Measurements from ENCODE around the gene WDR88.
"Not testable (repeated sequence)": the region's sequence is repeated elsewhere in the genome, so short reads cannot be mapped to it uniquely, and the experiment has no call there.

The WDR88 gene

DNA sequence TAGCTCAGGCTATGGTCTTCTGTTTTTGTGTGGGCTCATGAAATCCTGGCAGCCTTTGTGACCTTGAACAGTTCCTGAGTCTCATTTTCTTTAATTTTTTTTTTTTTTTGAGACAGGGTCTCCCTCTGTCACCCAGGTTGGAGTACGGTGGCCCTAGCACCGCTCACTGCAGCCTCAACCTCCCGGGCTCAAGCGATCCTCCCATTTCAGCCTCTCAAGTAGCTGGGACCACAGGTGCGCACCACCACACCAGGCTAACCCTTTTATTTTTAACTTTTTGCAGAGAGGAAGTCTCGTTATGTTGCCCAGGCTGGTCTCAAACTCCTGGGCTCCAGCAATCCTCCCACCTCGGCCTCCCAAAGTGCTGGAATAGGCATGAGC is 77.9 kb downstream of the WDR88 start:
- WGBS (ENCODE audit: extremely low coverage, insufficient coverage, low lambda C conversion rate), result no CpG with 5 or more reads among the region's 7 CpGs
- not testable (repeated sequence) for H3K79me1 ChIP-seq (ENCODE audit: low read length); H2AK5ac ChIP-seq (ENCODE audit: low read length); H2BK5ac ChIP-seq (ENCODE audit: low read length); H3K27ac ChIP-seq (ENCODE audit: low read depth, low read length); H2BK120ac ChIP-seq (ENCODE audit: low read depth, low read length); H3K56ac ChIP-seq (ENCODE audit: low read length); H4K8ac ChIP-seq (ENCODE audit: low read depth, low read length); H3K4me2 ChIP-seq (ENCODE audit: low read length); H3K23ac ChIP-seq (ENCODE audit: low read length); H4K5ac ChIP-seq (ENCODE audit: low read length); H3K36me3 ChIP-seq (ENCODE audit: control insufficient read depth, insufficient read depth, low read length); H3K79me2 ChIP-seq (ENCODE audit: control insufficient read depth, insufficient read depth, low read length); H3K9ac ChIP-seq (ENCODE audit: low read length); H3K18ac ChIP-seq (ENCODE audit: low read length); H3K4me1 ChIP-seq (ENCODE audit: control insufficient read depth, low read depth, low read length); H3K4ac ChIP-seq (ENCODE audit: low read depth, low read length); H2BK15ac ChIP-seq (replicated peaks; ENCODE audit: low read depth); DNase-seq; H3K4me3 ChIP-seq (ENCODE audit: low read length); H3K27me3 ChIP-seq (ENCODE audit: insufficient read depth, low read length, poor library complexity)

DNA sequence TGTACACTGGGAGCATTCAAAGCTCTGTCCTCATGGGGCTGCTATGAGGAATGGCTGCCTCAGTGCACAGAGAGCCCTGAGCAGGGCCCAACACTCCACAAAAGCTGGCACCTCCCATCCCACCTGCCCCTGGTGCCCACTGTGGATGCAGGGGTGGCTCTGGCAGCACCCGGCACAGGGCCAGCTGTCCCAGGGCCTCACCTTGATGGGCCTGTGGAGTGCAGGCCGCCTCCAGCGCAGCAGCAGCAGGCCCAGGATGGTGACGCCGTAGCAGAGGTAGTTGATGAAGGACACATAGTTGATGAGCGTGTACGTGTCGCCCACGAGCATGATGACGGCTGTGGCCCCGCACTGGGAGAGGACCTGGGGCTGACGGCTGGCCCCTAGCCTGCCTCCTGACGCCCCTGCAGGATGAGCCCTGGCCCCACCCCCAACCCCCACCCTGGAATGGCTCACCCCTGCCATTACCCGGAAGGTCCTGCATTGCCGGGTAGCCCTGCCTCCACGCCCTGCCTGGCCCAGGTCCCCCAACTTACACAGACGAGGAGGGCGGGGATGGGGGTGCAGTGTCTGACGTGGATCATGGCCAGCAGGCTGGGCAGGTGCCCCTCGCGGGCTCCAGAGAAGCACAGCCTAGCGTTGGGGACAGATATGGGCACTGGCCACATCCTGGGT is 78.5 kb downstream of the WDR88 start:
- H3K23ac ChIP-seq (ENCODE audit: low read length), result no peak overlapping the region
- H3K9ac ChIP-seq (ENCODE audit: low read length), result no peak overlapping the region
- H3K79me1 ChIP-seq (ENCODE audit: low read length), result no peaks in the 10 kb centered on the region
- no peak overlapping the region for H3K18ac ChIP-seq (ENCODE audit: low read length)
- H3K27me3 ChIP-seq (ENCODE audit: insufficient read depth, low read length, poor library complexity), result no peaks in the 10 kb centered on the region
- no peaks in the 10 kb centered on the region for H3K79me2 ChIP-seq (ENCODE audit: control insufficient read depth, insufficient read depth, low read length)
- no peak for DNase-seq
- H3K56ac ChIP-seq (ENCODE audit: low read length), result no peak overlapping the region
- no peak overlapping the region for H2BK15ac ChIP-seq (replicated peaks; ENCODE audit: low read depth)
- H3K4me2 ChIP-seq (ENCODE audit: low read length), result no peak overlapping the region
- no peak overlapping the region for H2AK5ac ChIP-seq (ENCODE audit: low read length)
- no peak overlapping the region for H3K4me3 ChIP-seq (ENCODE audit: low read length)
- no peak overlapping the region for H2BK120ac ChIP-seq (ENCODE audit: low read depth, low read length)
- H3K4ac ChIP-seq (ENCODE audit: low read depth, low read length), result no peak overlapping the region
- H3K27ac ChIP-seq (ENCODE audit: low read depth, low read length), result no peak overlapping the region
- WGBS (ENCODE audit: extremely low coverage, insufficient coverage, low lambda C conversion rate), result no CpG with 5 or more reads among the region's 22 CpGs
- no peak overlapping the region for H4K8ac ChIP-seq (ENCODE audit: low read depth, low read length)
- H2BK5ac ChIP-seq (ENCODE audit: low read length), result no peak overlapping the region
- peaks cover 2% of the 10 kb centered on the region for H3K36me3 ChIP-seq (ENCODE audit: control insufficient read depth, insufficient read depth, low read length)
- no peaks in the 10 kb centered on the region for H3K4me1 ChIP-seq (ENCODE audit: control insufficient read depth, low read depth, low read length)
- H4K5ac ChIP-seq (ENCODE audit: low read length), result no peak overlapping the region

DNA sequence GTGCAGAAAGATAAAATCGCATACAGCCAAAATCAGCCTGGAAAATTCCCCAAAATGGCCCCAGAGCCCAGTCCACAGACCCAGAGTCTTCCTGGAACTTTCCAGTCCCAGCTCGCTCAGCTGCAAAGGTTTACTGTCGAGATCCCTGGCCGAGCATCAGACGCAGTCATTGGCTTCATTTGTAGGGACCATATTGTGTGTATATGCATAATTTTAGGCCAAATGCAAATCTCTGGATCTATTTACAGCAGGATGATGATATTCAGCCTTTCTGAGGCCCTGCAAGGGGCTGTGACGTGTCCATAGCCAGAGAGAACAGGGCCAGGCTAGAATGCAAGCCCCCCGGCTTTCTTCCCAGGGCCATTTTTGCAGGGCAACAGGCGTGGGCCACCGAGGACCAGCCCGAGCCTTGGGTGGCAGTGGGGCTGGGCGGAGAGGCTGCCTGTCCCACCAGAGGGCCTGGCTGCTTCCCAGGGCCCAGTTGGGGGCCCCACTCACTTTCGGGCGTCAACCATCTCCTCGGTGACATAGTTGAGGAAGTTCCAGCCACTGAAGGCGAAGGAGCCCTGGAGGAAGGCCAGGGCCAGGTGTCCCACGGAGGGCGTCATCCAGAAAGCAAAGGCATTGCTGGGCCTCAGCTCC is 80.0 kb downstream of the WDR88 start:
- no peak overlapping the region for H2AK5ac ChIP-seq (ENCODE audit: low read length)
- no peak overlapping the region for H2BK15ac ChIP-seq (replicated peaks; ENCODE audit: low read depth)
- H3K27me3 ChIP-seq (ENCODE audit: insufficient read depth, low read length, poor library complexity), result no peaks in the 10 kb centered on the region
- no peak overlapping the region for H3K27ac ChIP-seq (ENCODE audit: low read depth, low read length)
- H3K18ac ChIP-seq (ENCODE audit: low read length), result no peak overlapping the region
- H3K9ac ChIP-seq (ENCODE audit: low read length), result no peak overlapping the region
- no peak overlapping the region for H3K4me2 ChIP-seq (ENCODE audit: low read length)
- H3K4ac ChIP-seq (ENCODE audit: low read depth, low read length), result no peak overlapping the region
- no peak overlapping the region for H3K23ac ChIP-seq (ENCODE audit: low read length)
- DNase-seq, result no peak
- no peaks in the 10 kb centered on the region for H3K4me1 ChIP-seq (ENCODE audit: control insufficient read depth, low read depth, low read length)
- H2BK5ac ChIP-seq (ENCODE audit: low read length), result no peak overlapping the region
- H3K79me1 ChIP-seq (ENCODE audit: low read length), result no peaks in the 10 kb centered on the region
- H3K79me2 ChIP-seq (ENCODE audit: control insufficient read depth, insufficient read depth, low read length), result no peaks in the 10 kb centered on the region
- no peak overlapping the region for H4K5ac ChIP-seq (ENCODE audit: low read length)
- no peak overlapping the region for H2BK120ac ChIP-seq (ENCODE audit: low read depth, low read length)
- H3K4me3 ChIP-seq (ENCODE audit: low read length), result no peak overlapping the region
- no peak overlapping the region for H3K56ac ChIP-seq (ENCODE audit: low read length)
- no peaks in the 10 kb centered on the region for H3K36me3 ChIP-seq (ENCODE audit: control insufficient read depth, insufficient read depth, low read length)
- no peak overlapping the region for H4K8ac ChIP-seq (ENCODE audit: low read depth, low read length)
- WGBS (ENCODE audit: extremely low coverage, insufficient coverage, low lambda C conversion rate), result no CpG with 5 or more reads among the region's 17 CpGs

GRCh38 chr19:33212436-33213172 is 80.7 kb downstream of the WDR88 start:
- Histone ChIP-seq H2BK5ac (ENCODE audit: low read length) (no peak overlapping the region), H3K4me1 (ENCODE audit: control insufficient read depth, low read depth, low read length) (no peaks in the 10 kb centered on the region), H3K27me3 (ENCODE audit: insufficient read depth, low read length, poor library complexity) (no peaks in the 10 kb centered on the region), H3K23ac (ENCODE audit: low read length) (no peak overlapping the region), H2AK5ac (ENCODE audit: low read length) (no peak overlapping the region), H3K4me2 (ENCODE audit: low read length) (no peak overlapping the region), H3K4me3 (ENCODE audit: low read length) (no peak overlapping the region), H3K79me2 (ENCODE audit: control insufficient read depth, insufficient read depth, low read length) (no peaks in the 10 kb centered on the region), H3K27ac (ENCODE audit: low read depth, low read length) (no peak overlapping the region), H3K18ac (ENCODE audit: low read length) (no peak overlapping the region), H3K4ac (ENCODE audit: low read depth, low read length) (no peak overlapping the region), H3K56ac (ENCODE audit: low read length) (no peak overlapping the region), H4K8ac (ENCODE audit: low read depth, low read length) (no peak overlapping the region), H3K36me3 (ENCODE audit: control insufficient read depth, insufficient read depth, low read length) (no peaks in the 10 kb centered on the region), H4K5ac (ENCODE audit: low read length) (no peak overlapping the region), H2BK15ac (replicated peaks; ENCODE audit: low read depth) (no peak overlapping the region), H2BK120ac (ENCODE audit: low read depth, low read length) (no peak overlapping the region), H3K79me1 (ENCODE audit: low read length) (no peaks in the 10 kb centered on the region), H3K9ac (ENCODE audit: low read length) (no peak overlapping the region)
- DNase-seq, result no peak
- no CpG with 5 or more reads among the region's 30 CpGs for WGBS (ENCODE audit: extremely low coverage, insufficient coverage, low lambda C conversion rate)

DNA sequence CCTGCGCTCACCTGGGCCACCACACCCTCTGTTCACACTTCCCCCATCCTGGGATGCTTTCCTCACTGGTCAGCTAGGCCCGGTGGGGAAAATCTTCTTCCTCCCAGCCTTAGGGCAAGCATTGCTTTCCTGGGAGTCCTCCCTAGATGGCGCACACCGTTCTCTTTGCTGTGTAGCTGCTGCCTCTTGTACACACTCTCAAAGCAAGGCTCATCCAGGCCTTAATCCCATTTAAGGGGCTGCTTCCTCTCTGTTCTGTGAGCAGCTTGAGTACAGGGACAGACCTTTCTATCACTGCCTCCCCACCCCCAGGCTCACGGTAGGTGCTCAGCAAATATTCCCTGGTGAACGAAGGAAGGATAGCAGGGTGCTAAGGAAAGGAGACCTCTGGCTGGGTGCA is 82.7 kb downstream of the WDR88 start:
- H2BK120ac ChIP-seq (ENCODE audit: low read depth, low read length), result no peak overlapping the region
- H3K79me2 ChIP-seq (ENCODE audit: control insufficient read depth, insufficient read depth, low read length), result no peaks in the 10 kb centered on the region
- H3K4me3 ChIP-seq (ENCODE audit: low read length), result no peak overlapping the region
- H3K4me2 ChIP-seq (ENCODE audit: low read length), result no peak overlapping the region
- no peak overlapping the region for H3K23ac ChIP-seq (ENCODE audit: low read length)
- H2BK5ac ChIP-seq (ENCODE audit: low read length), result no peak overlapping the region
- no peak overlapping the region for H2BK15ac ChIP-seq (replicated peaks; ENCODE audit: low read depth)
- no peak overlapping the region for H3K4ac ChIP-seq (ENCODE audit: low read depth, low read length)
- no peaks in the 10 kb centered on the region for H3K79me1 ChIP-seq (ENCODE audit: low read length)
- H3K9ac ChIP-seq (ENCODE audit: low read length), result no peak overlapping the region
- no peaks in the 10 kb centered on the region for H3K4me1 ChIP-seq (ENCODE audit: control insufficient read depth, low read depth, low read length)
- no peak overlapping the region for H4K5ac ChIP-seq (ENCODE audit: low read length)
- no peak overlapping the region for H3K56ac ChIP-seq (ENCODE audit: low read length)
- no peak overlapping the region for H3K27ac ChIP-seq (ENCODE audit: low read depth, low read length)
- no peaks in the 10 kb centered on the region for H3K27me3 ChIP-seq (ENCODE audit: insufficient read depth, low read length, poor library complexity)
- no peak overlapping the region for H2AK5ac ChIP-seq (ENCODE audit: low read length)
- peak; percentile 66 for DNase-seq
- H3K18ac ChIP-seq (ENCODE audit: low read length), result no peak overlapping the region
- WGBS (ENCODE audit: extremely low coverage, insufficient coverage, low lambda C conversion rate), result no CpG with 5 or more reads among the region's 6 CpGs
- no peaks in the 10 kb centered on the region for H3K36me3 ChIP-seq (ENCODE audit: control insufficient read depth, insufficient read depth, low read length)
- H4K8ac ChIP-seq (ENCODE audit: low read depth, low read length), result no peak overlapping the region

Measured in mesendoderm (in vitro differentiated cells).